Measurements from ENCODE around the gene SVIL. TPM values are rescaled to one million over a fixed set of nuclear protein-coding genes. Genes with fewer than 3 reads are reported as not detected.

SVIL gene
- total RNA-seq, result 8.1 and 11.1 TPM in 2 replicates

GRCh38 chr10:29634764-29635625 is at the start of gene SVIL:
TSS of gene SVIL (minus strand) at chr10:29634971. CDS start at chr10:29555058, 79,913 bp downstream.

